GM13976 (cell line): ENCODE results near the gene MIOS.

ENCODE experiments used
- DNase-seq: peaks from one replicate; pipeline ENCODE4 v3.0.0; 2012; ENCODE audit warnings: low spot score
- in situ Hi-C: fragments of 300-500 bp; cut with MboI; formaldehyde crosslinking; loops from one replicate; pipeline ENCODE4 v1.12.0; 2022; ENCODE audit warnings: low sequenced_read_pairs, mixed read lengths, inconsistent platforms; ENCODE audit not compliant: unreplicated experiment
- TF ChIP-seq, protein P1 (sequence below): IDR thresholded peaks from 2 replicates; pipeline ENCODE4 v1.5.1; 2012; ENCODE audit warnings: borderline replicate concordance, mild to moderate bottlenecking; ENCODE audit not compliant: insufficient read depth; ENCODE audit errors: extremely low read depth, missing control alignments, control extremely low read depth

MIOS gene

GRCh38 chr7:7524121-7524520 is 42.6 kb upstream of the MIOS start:
- TF ChIP-seq, protein P1, sequence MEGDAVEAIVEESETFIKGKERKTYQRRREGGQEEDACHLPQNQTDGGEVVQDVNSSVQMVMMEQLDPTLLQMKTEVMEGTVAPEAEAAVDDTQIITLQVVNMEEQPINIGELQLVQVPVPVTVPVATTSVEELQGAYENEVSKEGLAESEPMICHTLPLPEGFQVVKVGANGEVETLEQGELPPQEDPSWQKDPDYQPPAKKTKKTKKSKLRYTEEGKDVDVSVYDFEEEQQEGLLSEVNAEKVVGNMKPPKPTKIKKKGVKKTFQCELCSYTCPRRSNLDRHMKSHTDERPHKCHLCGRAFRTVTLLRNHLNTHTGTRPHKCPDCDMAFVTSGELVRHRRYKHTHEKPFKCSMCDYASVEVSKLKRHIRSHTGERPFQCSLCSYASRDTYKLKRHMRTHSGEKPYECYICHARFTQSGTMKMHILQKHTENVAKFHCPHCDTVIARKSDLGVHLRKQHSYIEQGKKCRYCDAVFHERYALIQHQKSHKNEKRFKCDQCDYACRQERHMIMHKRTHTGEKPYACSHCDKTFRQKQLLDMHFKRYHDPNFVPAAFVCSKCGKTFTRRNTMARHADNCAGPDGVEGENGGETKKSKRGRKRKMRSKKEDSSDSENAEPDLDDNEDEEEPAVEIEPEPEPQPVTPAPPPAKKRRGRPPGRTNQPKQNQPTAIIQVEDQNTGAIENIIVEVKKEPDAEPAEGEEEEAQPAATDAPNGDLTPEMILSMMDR: no peak
- DNase-seq: no peak
- in situ Hi-C loops: no loop called here

DNA sequence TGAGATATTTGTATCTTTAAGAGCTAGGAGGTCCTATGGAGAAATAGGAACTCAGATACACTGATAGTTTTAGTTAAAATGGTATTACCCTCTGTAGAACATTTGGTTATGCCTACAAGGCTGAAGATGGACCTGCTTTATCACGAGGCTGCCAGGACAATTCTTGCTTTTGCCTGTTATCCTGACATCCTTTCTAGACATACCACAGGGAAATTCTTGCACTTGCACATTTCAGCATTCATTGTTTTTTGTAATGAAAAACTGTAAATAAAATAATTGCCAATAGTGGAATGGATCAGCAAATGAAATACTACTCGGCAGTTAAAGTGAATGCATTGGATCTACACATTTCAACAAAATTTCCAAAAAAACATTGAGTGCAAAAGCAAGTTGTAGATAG is 40.7 kb upstream of the MIOS start:
- in situ Hi-C loops: no loop called here
- TF ChIP-seq, protein P1: no peak

DNA sequence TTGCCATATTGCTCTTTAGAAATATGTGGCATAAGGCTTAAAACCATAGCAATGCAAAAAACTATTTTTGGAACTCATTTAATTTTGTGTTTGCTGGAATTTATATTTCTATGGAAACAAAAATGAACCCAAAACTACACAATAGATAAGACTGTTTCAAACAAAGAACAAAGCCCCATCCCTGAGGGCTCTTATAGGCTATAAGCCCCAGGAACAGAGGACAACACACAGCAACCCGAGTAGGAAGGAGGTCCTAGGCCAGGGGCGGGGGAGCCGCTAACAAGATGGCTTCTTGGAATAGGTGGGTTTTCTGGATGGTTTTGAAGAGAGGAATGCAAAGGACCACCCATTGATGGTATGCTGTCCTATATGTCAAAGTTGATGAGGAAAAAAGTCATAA is 39.6 kb upstream of the MIOS start:
- DNase-seq: no peak
- TF ChIP-seq, protein P1: no peak
- in situ Hi-C loops: no loop called here

More for the DNA sequence above, 40.7 kb upstream of the MIOS start:
- no peak for DNase-seq

DNA sequence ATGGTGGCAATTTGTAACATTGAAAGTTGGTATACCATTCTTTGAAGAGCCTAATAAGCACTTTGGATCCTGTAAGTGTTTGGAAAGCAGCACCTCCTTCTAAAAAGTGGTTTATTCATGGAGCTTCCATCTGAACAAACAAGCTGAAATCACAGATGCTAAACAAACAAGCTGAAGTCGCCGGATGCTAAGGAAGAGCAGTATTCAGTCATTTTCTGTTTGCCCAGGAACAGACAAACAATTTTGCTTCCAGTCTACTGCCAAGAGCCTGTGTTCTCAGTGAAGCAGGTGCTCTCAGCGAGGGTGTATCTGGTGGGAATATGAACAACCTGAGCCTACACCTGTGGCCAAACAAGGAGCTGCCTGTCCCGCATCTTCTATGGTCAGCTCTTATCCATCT is 37.4 kb upstream of the MIOS start:
- TF ChIP-seq, protein P1: no peak
- in situ Hi-C loops: no loop called here
- no peak for DNase-seq

DNA sequence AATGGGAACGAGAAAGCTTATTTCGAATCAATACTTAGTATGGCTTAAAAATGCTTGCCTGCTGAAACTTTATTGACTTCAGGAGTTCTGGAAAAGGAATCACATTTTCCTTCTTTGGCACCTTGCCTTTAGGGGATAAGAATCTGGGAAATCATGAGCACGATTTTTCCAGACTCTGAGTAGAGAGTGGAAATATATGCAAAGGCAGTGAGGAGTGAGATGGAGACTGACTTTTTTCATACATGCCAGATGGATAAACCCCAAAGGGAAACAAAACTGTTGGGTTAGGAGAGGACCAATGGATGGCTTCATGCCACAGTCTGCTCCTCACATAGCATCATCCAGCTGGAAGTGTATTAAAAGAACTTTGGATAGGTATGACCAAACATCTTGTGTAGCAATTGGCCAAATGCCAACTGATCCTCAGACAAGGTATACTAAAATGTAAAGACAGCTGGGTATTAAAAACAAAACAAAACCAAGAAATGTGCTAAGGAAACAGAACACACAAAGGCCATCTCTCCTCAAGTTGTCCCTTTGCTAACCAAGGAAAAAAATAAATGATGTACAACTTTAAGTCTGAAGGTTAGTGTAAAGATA is 32.8 kb upstream of the MIOS start:
- in situ Hi-C loops: no loop called here
- TF ChIP-seq, protein P1: no peak

GRCh38 chr7:7535691-7536090 is 31.0 kb upstream of the MIOS start, which contains the start of gene COL28A1:
COL28A1 (minus strand) TSS chr7:7535873; CDS start chr7:7532875, 2,998 bp downstream.
- TF ChIP-seq, protein P1: no peak
- in situ Hi-C loops: no loop called here
- no peak for DNase-seq

More for the DNA sequence above, 32.8 kb upstream of the MIOS start:
- DNase-seq: no peak

DNA sequence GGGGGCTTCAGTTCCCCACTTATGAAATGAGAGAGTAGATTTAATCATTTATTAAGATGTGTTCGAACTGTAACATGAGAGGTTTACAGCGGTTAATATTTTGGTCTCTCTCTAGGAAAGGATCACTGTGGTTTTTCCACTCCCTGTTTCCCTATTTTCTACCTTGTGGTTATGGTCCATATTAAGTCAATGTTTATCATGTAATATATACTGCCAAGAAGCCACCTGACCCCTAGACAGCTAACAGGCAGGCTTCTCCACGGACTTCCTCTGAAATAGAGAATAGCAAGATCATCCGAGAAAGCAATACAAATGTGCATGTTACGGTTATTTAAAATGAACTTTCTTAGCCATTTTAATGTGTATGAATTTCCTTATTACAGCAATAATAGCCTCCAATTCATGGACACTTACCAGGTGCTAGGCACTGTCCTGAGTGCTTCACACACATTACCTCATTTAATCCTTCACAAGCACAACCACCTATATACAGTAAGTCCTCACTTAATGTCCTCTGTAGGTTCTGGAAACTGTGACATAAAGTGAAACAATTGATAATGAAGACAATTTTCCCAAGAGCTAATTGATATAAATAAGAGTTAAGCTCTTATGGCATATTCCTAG is 30.2 kb upstream of the MIOS start:
- no peak for DNase-seq
- in situ Hi-C loops: no loop called here
- TF ChIP-seq, protein P1: no peak
